Glomerular visceral epithelial cell (primary cell): ENCODE data around the gene WDR59.
"Not testable (repeated sequence)": the region's sequence is repeated elsewhere in the genome, so short reads cannot be mapped to it uniquely, and the experiment has no call there.

ENCODE experiments used
- DNase-seq: peaks from one replicate; pipeline ENCODE4 v3.0.0-alpha.2; 2016; ENCODE audit errors: extremely low spot score

The WDR59 gene

GRCh38 chr16:74984529-74985296 is at the start of gene WDR59:
WDR59 (minus strand) TSS chr16:74985123; CDS start chr16:74985017, 106 bp downstream.
- DNase-seq, result peak; percentile 98

- DNase-seq, result no peak
Observed at GRCh38 chr16:75032655-75033054, 47.7 kb upstream of the WDR59 start.

GRCh38 chr16:75029854-75030253 is 44.9 kb upstream of the WDR59 start:
- peak; percentile 39 for DNase-seq

- no peak for DNase-seq
Observed at GRCh38 chr16:75028544-75029135, 43.7 kb upstream of the WDR59 start.

GRCh38 chr16:75027520-75028300 is 42.8 kb upstream of the WDR59 start:
- DNase-seq, result no peak

GRCh38 chr16:75026892-75027391 is 42.0 kb upstream of the WDR59 start:
- DNase-seq, result no peak

- not testable (repeated sequence) for DNase-seq
Observed at GRCh38 chr16:75026239-75026891, 41.4 kb upstream of the WDR59 start.

- DNase-seq, result no peak
Observed at GRCh38 chr16:75025761-75026160, 40.8 kb upstream of the WDR59 start.

- no peak for DNase-seq
Observed at GRCh38 chr16:75024594-75024993, 39.7 kb upstream of the WDR59 start.

GRCh38 chr16:75024182-75024581 is 39.3 kb upstream of the WDR59 start:
- DNase-seq, result no peak

GRCh38 chr16:75023009-75023408 is 38.1 kb upstream of the WDR59 start:
- DNase-seq, result no peak

- no peak for DNase-seq
Observed at GRCh38 chr16:75022567-75022966, 37.6 kb upstream of the WDR59 start.

- no peak for DNase-seq
Observed at GRCh38 chr16:75021410-75021809, 36.5 kb upstream of the WDR59 start.

GRCh38 chr16:75019586-75019985 is 34.7 kb upstream of the WDR59 start:
- DNase-seq, result no peak

- no peak for DNase-seq
Observed at GRCh38 chr16:75019007-75019406, 34.1 kb upstream of the WDR59 start.

GRCh38 chr16:75017670-75018525 is 33.0 kb upstream of the WDR59 start:
- no peak for DNase-seq

GRCh38 chr16:75016451-75017081 is 31.6 kb upstream of the WDR59 start:
- DNase-seq, result not testable (repeated sequence)

- DNase-seq, result no peak
Observed at GRCh38 chr16:75014318-75014717, 29.4 kb upstream of the WDR59 start.

- DNase-seq, result not testable (repeated sequence)
Observed at GRCh38 chr16:75013123-75013522, 28.2 kb upstream of the WDR59 start.

- DNase-seq, result no peak
Observed at GRCh38 chr16:75012380-75013081, 27.6 kb upstream of the WDR59 start.
